HG03565 (cell line): ENCODE data around the gene CLCNKA.
"Not testable (repeated sequence)": the region's sequence is repeated elsewhere in the genome, so short reads cannot be mapped to it uniquely, and the experiment has no call there.

Experiments used
- ATAC-seq: cut with Tn5 transposase; IDR thresholded peaks from one replicate; pipeline ENCODE4 v1.9.1; 2021; ENCODE audit warnings: mild to moderate bottlenecking, moderate library complexity; ENCODE audit not compliant: unreplicated experiment

The CLCNKA gene

DNA sequence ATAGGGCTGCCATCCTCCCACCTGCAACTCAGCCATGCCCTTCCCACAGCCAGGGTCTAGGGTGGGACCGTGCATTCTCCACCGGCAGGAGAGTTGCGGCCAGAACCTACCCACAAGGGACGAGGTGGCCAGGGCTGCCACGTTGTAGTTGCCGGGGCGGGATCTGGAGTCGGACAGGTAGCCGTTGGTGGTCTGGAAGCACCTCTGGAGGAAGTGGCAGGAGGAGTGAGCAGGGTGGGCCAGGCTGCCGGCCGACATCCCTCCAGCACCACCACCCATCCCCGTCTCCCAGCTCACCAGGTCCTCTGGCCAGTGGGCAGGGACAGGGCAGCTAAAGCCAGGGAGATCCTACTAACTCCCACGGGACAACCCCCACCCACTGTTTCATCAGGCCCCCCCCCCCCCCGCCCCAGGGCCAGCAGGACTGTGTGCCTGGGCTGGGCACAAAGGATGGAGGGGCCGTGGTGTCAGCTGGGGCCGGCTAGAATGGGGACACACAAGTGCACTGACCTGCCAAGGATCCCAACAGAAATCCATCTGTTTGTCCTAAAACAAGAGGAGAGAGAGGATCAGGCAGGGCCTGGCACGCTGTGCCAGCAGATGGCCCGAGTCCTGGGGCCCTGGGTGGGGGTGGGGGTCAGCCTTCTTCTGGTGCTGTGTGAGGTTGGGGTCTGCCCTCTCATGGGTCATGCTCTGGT lies 40.3 kb downstream of the CLCNKA start:
- not testable (repeated sequence) for ATAC-seq

DNA sequence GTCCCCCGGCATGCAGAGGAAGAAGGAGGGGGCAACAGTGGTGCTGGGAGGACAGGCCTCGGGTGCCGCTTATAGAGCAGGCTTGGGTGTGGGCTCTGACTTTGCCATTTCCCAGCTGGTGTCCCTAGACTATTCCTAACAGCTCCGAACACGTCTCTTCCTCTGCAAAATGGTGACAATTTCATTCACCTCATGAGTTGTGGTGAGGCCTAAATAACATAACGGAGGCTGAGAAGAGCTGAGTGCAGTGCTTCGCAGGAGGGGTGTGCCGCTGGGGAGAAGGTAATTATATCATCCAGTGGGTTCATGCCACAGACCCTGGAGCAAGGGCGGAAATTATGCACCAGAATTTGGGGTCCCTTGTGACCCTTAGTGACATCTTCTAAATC lies 40.8 kb downstream of the CLCNKA start:
- ATAC-seq = not testable (repeated sequence)

- no peak for ATAC-seq
Measured at GRCh38 chr1:16063226-16063829, 41.5 kb downstream of the CLCNKA start.

DNA sequence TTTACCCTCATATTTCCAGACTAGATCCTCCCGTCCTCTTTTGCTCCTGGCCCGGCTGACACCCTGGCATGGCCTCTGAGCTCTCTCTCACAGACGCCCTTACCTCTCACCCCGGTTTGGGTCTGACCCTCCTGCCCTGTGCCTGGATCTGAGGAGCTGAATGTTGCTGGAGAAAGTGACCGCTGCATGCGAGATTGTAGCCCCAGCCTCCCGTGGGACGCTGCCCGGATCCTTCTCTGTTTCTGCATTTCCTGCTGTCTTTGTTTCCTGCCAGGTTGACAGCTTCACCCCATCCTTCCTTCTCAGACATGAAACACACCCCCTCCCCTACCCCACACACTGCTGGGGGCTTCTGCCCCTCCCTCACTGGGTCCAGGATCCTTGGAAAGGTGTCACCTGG lies 42.1 kb downstream of the CLCNKA start:
- ATAC-seq = no peak

DNA sequence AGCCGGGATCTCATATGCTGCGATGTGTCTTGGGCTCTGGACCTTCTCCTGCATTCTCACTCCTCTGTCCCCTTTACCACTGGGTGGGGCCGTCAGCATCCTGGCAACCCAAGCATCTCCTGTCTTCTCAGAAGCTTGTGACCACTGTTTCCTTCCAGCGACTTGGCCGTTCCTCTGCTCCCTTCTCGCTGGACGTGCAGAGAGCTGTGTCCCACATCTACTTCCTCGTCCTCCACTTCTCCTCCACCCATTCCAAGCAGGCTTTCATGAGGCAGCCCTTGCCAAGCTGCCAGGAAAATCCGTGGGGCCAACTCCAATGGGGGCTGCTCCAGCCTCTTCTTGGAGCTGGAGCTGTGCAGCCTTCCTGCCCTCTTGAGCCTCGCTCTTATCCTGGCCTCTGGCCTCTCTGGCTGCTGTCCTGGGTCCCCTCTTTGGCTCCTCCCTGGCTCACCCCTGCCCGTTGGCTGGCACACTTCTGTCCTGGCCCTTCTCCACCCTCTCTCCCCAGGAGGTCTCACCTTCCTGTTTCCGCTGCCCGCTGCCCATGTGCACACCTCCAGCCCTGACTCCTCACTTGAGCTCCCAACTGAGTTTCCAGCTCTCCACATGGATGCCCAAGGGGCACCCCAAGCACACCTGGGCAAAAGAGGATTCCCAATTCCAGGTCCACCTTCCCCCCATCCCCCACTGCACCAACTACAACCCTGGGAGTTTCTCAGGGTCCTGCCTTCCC lies 42.9 kb downstream of the CLCNKA start:
- ATAC-seq = no peak

DNA sequence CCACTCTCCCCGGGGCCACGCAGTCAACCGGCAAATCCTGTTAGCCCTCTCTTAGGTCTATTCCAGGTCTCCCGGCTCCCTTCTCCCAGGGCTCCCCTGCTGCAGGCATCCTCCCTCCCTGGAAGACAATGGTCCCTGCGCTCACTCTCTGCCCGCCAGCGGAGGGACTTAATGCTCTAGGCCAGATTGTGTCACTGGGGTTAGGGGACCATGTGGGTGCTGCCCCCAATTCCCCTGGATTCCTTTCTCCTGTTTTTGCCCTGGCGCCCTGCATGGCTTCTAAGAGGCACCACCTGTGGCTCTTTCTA lies 43.4 kb downstream of the CLCNKA start:
- ATAC-seq = no peak

- ATAC-seq = no peak
Measured at GRCh38 chr1:16066245-16066644, 44.4 kb downstream of the CLCNKA start.

GRCh38 chr1:16067127-16067768 lies 45.4 kb downstream of the CLCNKA start:
- no peak for ATAC-seq

DNA sequence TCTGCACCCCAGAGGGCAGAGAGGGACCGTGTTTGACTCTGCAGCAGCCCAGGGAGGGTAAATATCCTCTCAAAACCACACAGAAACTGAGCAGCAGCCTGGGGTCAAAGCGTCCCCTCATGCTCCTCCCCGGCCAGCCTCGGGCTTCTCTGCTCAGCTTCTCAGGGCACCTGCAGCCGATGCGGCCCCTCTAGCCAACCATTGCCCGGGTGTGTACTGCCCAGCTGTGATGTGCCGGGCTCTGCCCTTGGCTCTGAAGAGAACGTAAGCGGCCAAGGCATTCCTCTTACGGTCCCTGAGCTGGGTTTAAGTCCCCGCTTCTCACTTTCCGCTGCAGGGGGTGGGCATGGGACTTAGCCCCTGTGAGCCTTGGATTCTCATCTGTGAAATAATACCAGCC lies 46.1 kb downstream of the CLCNKA start:
- ATAC-seq = no peak

GRCh38 chr1:16068356-16069270 lies 46.8 kb downstream of the CLCNKA start:
- no peak for ATAC-seq

DNA sequence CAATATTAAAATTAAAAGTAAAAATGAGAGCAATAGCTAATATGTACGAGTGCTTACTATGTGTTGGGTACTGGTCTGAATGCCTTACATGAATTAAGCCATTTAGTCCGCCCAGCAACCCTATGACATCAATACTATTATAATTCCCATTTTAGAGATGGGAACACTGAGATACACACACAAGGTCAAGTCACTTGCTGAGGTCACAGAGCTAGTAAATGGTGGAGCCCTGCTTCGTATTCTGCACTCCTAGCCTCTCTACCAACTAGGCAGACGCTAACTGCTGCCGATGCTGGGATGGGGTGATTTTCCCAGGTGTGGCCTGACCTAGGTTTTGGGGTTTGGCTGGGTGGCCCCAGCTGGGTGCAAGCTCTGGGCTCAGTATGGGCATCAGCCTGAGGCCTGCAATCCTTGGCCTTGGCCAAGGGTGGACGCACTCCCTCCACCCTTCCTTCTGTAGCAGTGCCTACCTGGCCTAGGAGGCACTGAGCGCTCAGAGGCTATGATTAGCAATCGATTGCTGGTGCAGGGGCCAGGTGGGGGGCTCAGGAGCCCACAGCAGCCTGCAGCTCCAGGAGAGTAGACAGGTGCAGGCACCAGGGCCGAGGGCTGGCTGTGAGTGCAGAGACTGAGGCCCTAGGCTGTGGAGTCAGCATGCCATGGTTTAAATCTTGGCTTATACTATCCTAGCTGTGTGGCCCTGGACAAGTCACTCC lies 49.0 kb downstream of the CLCNKA start:
- no peak for ATAC-seq

DNA sequence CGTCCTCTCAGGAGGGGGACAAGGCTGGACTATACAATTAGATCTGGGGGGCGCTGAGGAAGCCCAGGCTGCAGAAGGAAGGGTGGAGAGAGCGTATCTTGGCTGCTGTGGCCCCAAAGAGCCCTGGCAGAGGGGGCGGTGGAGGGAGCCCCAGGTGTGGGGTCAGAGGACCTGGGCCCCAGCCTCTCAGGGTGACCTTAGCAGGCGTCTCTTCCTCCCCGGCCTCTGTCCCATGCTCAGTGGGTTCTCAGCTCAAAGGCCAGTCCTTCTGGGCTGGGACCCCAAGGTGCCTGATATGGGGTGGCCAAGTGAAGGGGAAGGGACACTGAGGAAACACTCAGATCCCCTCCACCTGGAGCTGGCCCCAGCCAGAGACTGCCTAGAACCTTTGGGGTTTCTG lies 49.8 kb downstream of the CLCNKA start:
- no peak for ATAC-seq

GRCh38 chr1:16072095-16072494 lies 50.3 kb downstream of the CLCNKA start:
- no peak for ATAC-seq

- ATAC-seq = no peak
Measured at GRCh38 chr1:16072616-16073484, 51.0 kb downstream of the CLCNKA start.

- ATAC-seq = no peak
Measured at GRCh38 chr1:16073490-16074119, 51.8 kb downstream of the CLCNKA start, which contains the start of gene FAM131C. Gene FAM131C, minus strand, starts transcription at chr1:16073651. Its CDS starts 209 bp downstream, at chr1:16073442.

DNA sequence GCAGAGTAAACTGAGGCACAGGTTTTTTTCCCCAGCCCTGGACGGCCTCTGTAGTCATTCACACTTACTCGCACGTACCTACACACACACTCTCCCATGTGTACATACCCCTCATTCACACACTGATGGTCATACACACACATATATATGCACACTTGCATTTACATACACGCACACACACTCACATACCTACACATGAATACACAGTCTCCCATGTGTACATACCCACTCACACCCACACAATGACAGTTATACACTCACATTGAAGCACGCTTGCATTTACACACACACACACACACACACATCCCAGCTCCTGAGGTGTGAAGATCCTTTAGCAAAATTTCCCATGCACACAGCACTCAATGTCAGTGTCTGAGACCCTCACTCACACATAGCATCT lies 52.4 kb downstream of the CLCNKA start:
- ATAC-seq = no peak

DNA sequence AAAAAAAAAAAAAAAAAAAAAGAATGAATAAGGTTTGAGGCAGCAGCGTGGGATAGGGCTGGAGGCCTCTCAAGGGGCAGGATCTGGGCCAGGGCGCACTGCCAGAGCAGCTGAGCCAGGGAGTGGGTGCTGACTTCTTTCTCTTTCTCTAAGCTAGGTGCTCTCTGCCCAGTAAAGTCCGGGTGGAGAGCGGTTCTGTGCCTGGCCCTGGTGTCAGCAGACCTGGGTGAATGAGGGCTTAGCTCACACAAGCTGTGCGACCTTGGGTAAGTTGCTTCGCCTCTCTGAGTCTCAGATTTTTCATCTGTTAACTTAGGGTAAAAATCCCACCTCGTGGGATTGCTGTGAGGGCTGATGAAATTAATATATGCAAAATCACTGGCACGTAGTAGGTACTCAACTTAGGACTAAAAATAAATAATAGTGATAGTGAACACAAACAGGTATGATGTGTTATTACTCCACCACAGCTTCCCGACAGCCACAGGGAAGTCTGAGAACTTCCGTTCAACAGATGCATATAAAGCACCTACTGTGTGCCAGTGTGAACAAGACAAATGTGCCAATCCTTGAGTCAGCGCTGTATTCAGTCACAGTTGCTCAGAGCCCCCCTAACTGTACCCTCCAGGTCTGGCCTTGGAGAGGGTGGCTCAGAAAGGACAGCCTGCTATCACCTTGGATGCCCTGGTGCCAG lies 53.6 kb downstream of the CLCNKA start:
- no peak for ATAC-seq
